HCT116 (cell line): ENCODE results near the gene SPEM1. TPM values are rescaled to one million over a fixed set of nuclear protein-coding genes. Genes with fewer than 3 reads are reported as not detected.

Source experiments
- ATAC-seq: fragments of 200-7000 bp; cut with Tn5 transposase; 2 replicates; pipeline ENCODE4 v1.9.1; 2020; ENCODE audit warnings: mild to moderate bottlenecking, moderate library complexity
- BruUV-seq: library from RNA; stranded (reverse); fragments of 400-500 nt; replicated peaks from 2 replicates; lab custom pipeline; 2021; lab: Mats Ljungman, UMichigan
- CTCF ChIA-PET: fragments of 300-600 bp; sonication (Branson Sonifier 250); formaldehyde crosslinking; loops from one replicate; lab custom pipeline; 2021; ENCODE audit warnings: antibody characterized with exemption; lab: Charles Lee
- POLR2A ChIA-PET: fragments of 300-600, 350-600 bp; sonication (Branson Sonifier 250); formaldehyde crosslinking; loops from one replicate; lab custom pipeline; 2021; ENCODE audit warnings: antibody characterized with exemption; lab: Charles Lee
- RAD21 ChIA-PET, 2 experiments: fragments of 300-600 bp; sonication (Branson Sonifier 250); formaldehyde crosslinking; loops; one replicate each; lab custom pipeline; 2023; ENCODE audit warnings: low total read pairs in 2 of 2; ENCODE audit not compliant: uncharacterized antibody in 2 of 2, unreplicated experiment in 2 of 2, low non-redundant PET in 1 of 2; lab: Charles Lee
- DNase-seq: peaks from one replicate; pipeline ENCODE4 v3.0.0-alpha.2; 2010; ENCODE audit warnings: low read depth, low spot score
- H2AFZ ChIP-seq: fragments of 200-600 bp; shearing (Covaris generic), sonication (generic); 2 replicates; pipeline ENCODE4 v1.6.1; 2017; ENCODE audit warnings: low read depth, mixed run types, mixed read lengths, antibody characterized with exemption, low read length; ENCODE audit not compliant: poor library complexity, severe bottlenecking
- H3K27ac ChIP-seq: 2 replicates; pipeline ENCODE4 v1.5.1; 2012; ENCODE audit warnings: low read depth, low read length
- H3K27me3 ChIP-seq: fragments of 200-600 bp; sonication (generic); 2 replicates; pipeline ENCODE4 v1.6.1; 2016; ENCODE audit warnings: mixed run types, low read length, mixed read lengths; ENCODE audit not compliant: insufficient read depth
- H3K36me3 ChIP-seq, 2 experiments: fragments of 200-500 bp in 1 of 2; fragments of 200-600 bp in 1 of 2; sonication (Bioruptor generic) in 1 of 2; sonication (generic) in 1 of 2; 2 replicates each; pipeline versions ENCODE4 v1.5.1 to v1.6.1; 2014 to 2016; ENCODE audit warnings: low read length in 2 of 2, inconsistent platforms in 1 of 2, mixed read lengths in 1 of 2, mixed run types in 1 of 2; ENCODE audit not compliant: insufficient read depth in 2 of 2, control insufficient read depth in 1 of 2
- H3K4me1 ChIP-seq, 2 experiments: fragments of 200-600 bp in 1 of 2; sonication (generic) in 1 of 2; 2 replicates each; pipeline versions ENCODE4 v1.5.1 to v1.6.1; 2012 to 2017; ENCODE audit warnings: low read length in 2 of 2, inconsistent platforms in 1 of 2, mild to moderate bottlenecking in 1 of 2, mixed read lengths in 1 of 2, mixed run types in 1 of 2, moderate library complexity in 1 of 2; ENCODE audit not compliant: insufficient read depth in 2 of 2, control insufficient read depth in 1 of 2
- H3K4me2 ChIP-seq: fragments of 200-600 bp; sonication (generic); 2 replicates; pipeline ENCODE4 v1.6.1; 2017; ENCODE audit warnings: mixed run types, low read length, mixed read lengths
- H3K4me3 ChIP-seq, 2 experiments: fragments of 200-600 bp in 1 of 2; sonication (generic) in 1 of 2; replicated peaks in 1 of 2; 2 replicates each; pipeline ENCODE4 v1.5.1; 2011 to 2016; ENCODE audit warnings: low read length in 2 of 2, control low read depth in 1 of 2, low read depth in 1 of 2, mild to moderate bottlenecking in 1 of 2, mixed read lengths in 1 of 2, mixed run types in 1 of 2
- H3K79me2 ChIP-seq: fragments of 200-600 bp; sonication (generic); 2 replicates; pipeline ENCODE4 v1.6.1; 2017; ENCODE audit warnings: mild to moderate bottlenecking, mixed run types, low read length, moderate library complexity, mixed read lengths; ENCODE audit not compliant: insufficient read depth
- H3K9ac ChIP-seq: fragments of 200-600 bp; sonication (generic); 2 replicates; pipeline ENCODE4 v1.6.1; 2016; ENCODE audit warnings: low read length, mixed read lengths
- H3K9me2 ChIP-seq: fragments of 200-600 bp; sonication (generic), shearing (Covaris generic); 2 replicates; pipeline ENCODE4 v1.6.1; 2017; ENCODE audit warnings: mixed run types, mild to moderate bottlenecking, moderate library complexity; ENCODE audit not compliant: insufficient read depth
- H3K9me3 ChIP-seq, 2 experiments: fragments of 200-500 bp in 1 of 2; fragments of 200-600 bp in 1 of 2; sonication (Bioruptor generic) in 1 of 2; sonication (generic) in 1 of 2; 2 replicates each; pipeline ENCODE4 v1.6.1; 2014 to 2017; ENCODE audit warnings: low read length in 2 of 2, mixed read lengths in 2 of 2, inconsistent platforms in 1 of 2, low read depth in 1 of 2, mild to moderate bottlenecking in 1 of 2, mixed run types in 1 of 2, moderate library complexity in 1 of 2; ENCODE audit not compliant: control insufficient read depth in 1 of 2, insufficient read depth in 1 of 2
- H4K20me1 ChIP-seq: fragments of 200-600 bp; sonication (generic), shearing (Covaris generic); 2 replicates; pipeline ENCODE4 v1.6.1; 2017; ENCODE audit warnings: mixed run types, mild to moderate bottlenecking, moderate library complexity; ENCODE audit not compliant: insufficient read depth
- ATF3 ChIP-seq: IDR thresholded peaks from 2 replicates; pipeline ENCODE4 v1.6.1; 2012
- CEBPB ChIP-seq: IDR thresholded peaks from 2 replicates; pipeline ENCODE4 v1.6.1; 2012; ENCODE audit warnings: low read depth
- EGR1 ChIP-seq: IDR thresholded peaks from 2 replicates; pipeline ENCODE4 v1.6.1; 2012; ENCODE audit warnings: low read depth
- EZH2 ChIP-seq: fragments of 200-600 bp; sonication (generic); IDR thresholded peaks from 2 replicates; pipeline ENCODE4 v1.6.1; 2017; ENCODE audit warnings: antibody characterized with exemption, mixed run types
- EZH2phosphoT487 ChIP-seq: fragments of 200-600 bp; IDR thresholded peaks from 2 replicates; pipeline ENCODE4 v1.6.1; 2018; ENCODE audit warnings: antibody characterized with exemption, borderline replicate concordance
- POLR2A ChIP-seq: IDR thresholded peaks from 2 replicates; pipeline ENCODE4 v1.7.0; 2011; ENCODE audit warnings: borderline replicate concordance; ENCODE audit not compliant: insufficient read depth, insufficient read length; ENCODE audit errors: extremely low read depth
- SP1 ChIP-seq: IDR thresholded peaks from 2 replicates; pipeline ENCODE4 v1.6.1; 2012; ENCODE audit warnings: low read depth
- SRF ChIP-seq: IDR thresholded peaks from 2 replicates; pipeline ENCODE4 v1.6.1; 2012; ENCODE audit warnings: low read depth
- YY1 ChIP-seq: IDR thresholded peaks from 2 replicates; pipeline ENCODE4 v1.6.1; 2011; ENCODE audit warnings: low read length, low read depth, moderate library complexity, mild to moderate bottlenecking; ENCODE audit not compliant: insufficient replicate concordance; ENCODE audit errors: extremely low read depth
- intact Hi-C: fragments of 100-400 bp; cut with micrococcal nuclease; formaldehyde crosslinking; loops from 2 replicates; pipeline ENCODE4 v1.10.0; 2022
- total RNA-seq: library from RNA; stranded (reverse); gene quantifications from one replicate; pipeline ENCODE4 v1.2.1, GENCODE V29; 2021; ENCODE audit not compliant: unreplicated experiment
- TF ChIP-seq, protein P1 (sequence below): IDR thresholded peaks from 2 replicates; pipeline ENCODE4 v1.6.1; 2011; ENCODE audit warnings: mild to moderate bottlenecking, low read length, moderate library complexity; ENCODE audit not compliant: insufficient replicate concordance; ENCODE audit errors: extremely low read depth
- TF ChIP-seq, protein P2 (sequence below), 3 experiments: fragments of 200-600 bp in 1 of 3; sonication (generic) in 1 of 3; IDR thresholded peaks in 2 of 3; conservative IDR thresholded peaks in 1 of 3; 2 replicates each; pipeline ENCODE4 v1.5.1; 2012 to 2017; ENCODE audit warnings: low read depth in 2 of 3, low read length in 2 of 3, antibody characterized with exemption in 1 of 3, borderline replicate concordance in 1 of 3, control low read depth in 1 of 3, mild to moderate bottlenecking in 1 of 3, mixed read lengths in 1 of 3, mixed run types in 1 of 3, moderate library complexity in 1 of 3; ENCODE audit not compliant: insufficient read depth in 1 of 3
- TF ChIP-seq, protein P3 (sequence below): IDR thresholded peaks from 2 replicates; pipeline ENCODE4 v1.6.1; 2012; ENCODE audit warnings: low read depth

The SPEM1 gene
- total RNA-seq, 1 experiment from 2014 or later: 0.32 TPM

DNA sequence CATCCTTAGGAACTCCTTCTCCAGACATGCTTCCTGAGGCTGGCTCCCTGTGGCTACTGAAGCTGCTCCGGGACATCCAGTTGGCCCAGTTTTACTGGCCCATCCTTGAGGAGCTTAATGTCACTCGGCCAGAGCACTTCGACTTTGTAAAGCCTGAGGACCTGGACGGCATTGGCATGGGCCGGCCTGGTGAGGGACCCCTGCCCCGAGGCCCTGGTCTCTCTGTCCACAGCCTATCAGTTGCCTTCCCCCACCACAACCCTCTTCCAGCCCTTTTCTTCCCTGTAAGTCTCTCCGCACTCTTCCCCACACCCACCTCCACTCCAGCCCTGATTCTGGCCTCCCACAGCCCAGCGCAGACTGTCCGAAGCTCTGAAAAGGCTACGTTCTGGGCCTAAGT lies 37.2 kb upstream of the SPEM1 start:
- no peak overlapping the region for H3K9ac ChIP-seq
- DNase-seq: no peak
- ATAC-seq: no peak
- ChIA-PET CTCF (no interaction called here), RAD21 (no interaction called here), POLR2A (interaction anchor here (1.4 kb wide), 1 partner anchor 52 kb away, joined by 4 read pairs; the partner anchor contains the start of gene TMEM102)
- TF ChIP-seq EZH2: no peak
- TF ChIP-seq POLR2A: no peak
- no peak for TF ChIP-seq EGR1
- no peak for TF ChIP-seq SP1
- no peak for TF ChIP-seq CEBPB
- no peak for TF ChIP-seq EZH2phosphoT487
- TF ChIP-seq, protein P1, sequence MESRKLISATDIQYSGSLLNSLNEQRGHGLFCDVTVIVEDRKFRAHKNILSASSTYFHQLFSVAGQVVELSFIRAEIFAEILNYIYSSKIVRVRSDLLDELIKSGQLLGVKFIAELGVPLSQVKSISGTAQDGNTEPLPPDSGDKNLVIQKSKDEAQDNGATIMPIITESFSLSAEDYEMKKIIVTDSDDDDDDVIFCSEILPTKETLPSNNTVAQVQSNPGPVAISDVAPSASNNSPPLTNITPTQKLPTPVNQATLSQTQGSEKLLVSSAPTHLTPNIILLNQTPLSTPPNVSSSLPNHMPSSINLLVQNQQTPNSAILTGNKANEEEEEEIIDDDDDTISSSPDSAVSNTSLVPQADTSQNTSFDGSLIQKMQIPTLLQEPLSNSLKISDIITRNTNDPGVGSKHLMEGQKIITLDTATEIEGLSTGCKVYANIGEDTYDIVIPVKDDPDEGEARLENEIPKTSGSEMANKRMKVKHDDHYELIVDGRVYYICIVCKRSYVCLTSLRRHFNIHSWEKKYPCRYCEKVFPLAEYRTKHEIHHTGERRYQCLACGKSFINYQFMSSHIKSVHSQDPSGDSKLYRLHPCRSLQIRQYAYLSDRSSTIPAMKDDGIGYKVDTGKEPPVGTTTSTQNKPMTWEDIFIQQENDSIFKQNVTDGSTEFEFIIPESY: no peak
- TF ChIP-seq YY1: no peak
- TF ChIP-seq, protein P2, sequence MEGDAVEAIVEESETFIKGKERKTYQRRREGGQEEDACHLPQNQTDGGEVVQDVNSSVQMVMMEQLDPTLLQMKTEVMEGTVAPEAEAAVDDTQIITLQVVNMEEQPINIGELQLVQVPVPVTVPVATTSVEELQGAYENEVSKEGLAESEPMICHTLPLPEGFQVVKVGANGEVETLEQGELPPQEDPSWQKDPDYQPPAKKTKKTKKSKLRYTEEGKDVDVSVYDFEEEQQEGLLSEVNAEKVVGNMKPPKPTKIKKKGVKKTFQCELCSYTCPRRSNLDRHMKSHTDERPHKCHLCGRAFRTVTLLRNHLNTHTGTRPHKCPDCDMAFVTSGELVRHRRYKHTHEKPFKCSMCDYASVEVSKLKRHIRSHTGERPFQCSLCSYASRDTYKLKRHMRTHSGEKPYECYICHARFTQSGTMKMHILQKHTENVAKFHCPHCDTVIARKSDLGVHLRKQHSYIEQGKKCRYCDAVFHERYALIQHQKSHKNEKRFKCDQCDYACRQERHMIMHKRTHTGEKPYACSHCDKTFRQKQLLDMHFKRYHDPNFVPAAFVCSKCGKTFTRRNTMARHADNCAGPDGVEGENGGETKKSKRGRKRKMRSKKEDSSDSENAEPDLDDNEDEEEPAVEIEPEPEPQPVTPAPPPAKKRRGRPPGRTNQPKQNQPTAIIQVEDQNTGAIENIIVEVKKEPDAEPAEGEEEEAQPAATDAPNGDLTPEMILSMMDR (IDR thresholded peaks at IDR 0.05 in 2 of 3, conservative IDR thresholded peaks at IDR 0.05 in 1 of 3; ENCODE audit: borderline replicate concordance in 1 of 3, insufficient read depth in 1 of 3, low read depth in 2 of 3, low read length in 2 of 3): no peak
- TF ChIP-seq, protein P3, sequence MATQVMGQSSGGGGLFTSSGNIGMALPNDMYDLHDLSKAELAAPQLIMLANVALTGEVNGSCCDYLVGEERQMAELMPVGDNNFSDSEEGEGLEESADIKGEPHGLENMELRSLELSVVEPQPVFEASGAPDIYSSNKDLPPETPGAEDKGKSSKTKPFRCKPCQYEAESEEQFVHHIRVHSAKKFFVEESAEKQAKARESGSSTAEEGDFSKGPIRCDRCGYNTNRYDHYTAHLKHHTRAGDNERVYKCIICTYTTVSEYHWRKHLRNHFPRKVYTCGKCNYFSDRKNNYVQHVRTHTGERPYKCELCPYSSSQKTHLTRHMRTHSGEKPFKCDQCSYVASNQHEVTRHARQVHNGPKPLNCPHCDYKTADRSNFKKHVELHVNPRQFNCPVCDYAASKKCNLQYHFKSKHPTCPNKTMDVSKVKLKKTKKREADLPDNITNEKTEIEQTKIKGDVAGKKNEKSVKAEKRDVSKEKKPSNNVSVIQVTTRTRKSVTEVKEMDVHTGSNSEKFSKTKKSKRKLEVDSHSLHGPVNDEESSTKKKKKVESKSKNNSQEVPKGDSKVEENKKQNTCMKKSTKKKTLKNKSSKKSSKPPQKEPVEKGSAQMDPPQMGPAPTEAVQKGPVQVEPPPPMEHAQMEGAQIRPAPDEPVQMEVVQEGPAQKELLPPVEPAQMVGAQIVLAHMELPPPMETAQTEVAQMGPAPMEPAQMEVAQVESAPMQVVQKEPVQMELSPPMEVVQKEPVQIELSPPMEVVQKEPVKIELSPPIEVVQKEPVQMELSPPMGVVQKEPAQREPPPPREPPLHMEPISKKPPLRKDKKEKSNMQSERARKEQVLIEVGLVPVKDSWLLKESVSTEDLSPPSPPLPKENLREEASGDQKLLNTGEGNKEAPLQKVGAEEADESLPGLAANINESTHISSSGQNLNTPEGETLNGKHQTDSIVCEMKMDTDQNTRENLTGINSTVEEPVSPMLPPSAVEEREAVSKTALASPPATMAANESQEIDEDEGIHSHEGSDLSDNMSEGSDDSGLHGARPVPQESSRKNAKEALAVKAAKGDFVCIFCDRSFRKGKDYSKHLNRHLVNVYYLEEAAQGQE: no peak
- TF ChIP-seq ATF3: no peak
- no peak for TF ChIP-seq SRF
- no TSS peak for BruUV-seq
- peaks cover 8 to 26% of the 10 kb centered on the region in 2 experiments; a peak in 3 of 4 replicates for H3K4me1 ChIP-seq
- H3K4me2 ChIP-seq: no peak overlapping the region
- H3K4me3 ChIP-seq: no peak overlapping the region
- H3K9me3 ChIP-seq: 0 out of 4 replicates have a peak, but pooled peaks cover 0 to 7% of the 10 kb centered on the region in 2 experiments
- H3K27me3 ChIP-seq: no peaks in the 10 kb centered on the region
- H3K36me3 ChIP-seq: peaks cover 0 to 9% of the 10 kb centered on the region in 2 experiments; a peak in 2 of 4 replicates
- no peak overlapping the region for H3K27ac ChIP-seq
- no peak overlapping the region for H2AFZ ChIP-seq
- no peaks in the 10 kb centered on the region for H3K9me2 ChIP-seq
- H4K20me1 ChIP-seq: no peaks in the 10 kb centered on the region
- intact Hi-C loops: no loop called here
- H3K79me2 ChIP-seq: peaks cover 8% of the 10 kb centered on the region; the same call in 1 of the 2 replicates
